ENCODE measurements around the gene ABCC4.
"Not testable (repeated sequence)": the region's sequence is repeated elsewhere in the genome, so short reads cannot be mapped to it uniquely, and the experiment has no call there.

The ABCC4 gene

DNA sequence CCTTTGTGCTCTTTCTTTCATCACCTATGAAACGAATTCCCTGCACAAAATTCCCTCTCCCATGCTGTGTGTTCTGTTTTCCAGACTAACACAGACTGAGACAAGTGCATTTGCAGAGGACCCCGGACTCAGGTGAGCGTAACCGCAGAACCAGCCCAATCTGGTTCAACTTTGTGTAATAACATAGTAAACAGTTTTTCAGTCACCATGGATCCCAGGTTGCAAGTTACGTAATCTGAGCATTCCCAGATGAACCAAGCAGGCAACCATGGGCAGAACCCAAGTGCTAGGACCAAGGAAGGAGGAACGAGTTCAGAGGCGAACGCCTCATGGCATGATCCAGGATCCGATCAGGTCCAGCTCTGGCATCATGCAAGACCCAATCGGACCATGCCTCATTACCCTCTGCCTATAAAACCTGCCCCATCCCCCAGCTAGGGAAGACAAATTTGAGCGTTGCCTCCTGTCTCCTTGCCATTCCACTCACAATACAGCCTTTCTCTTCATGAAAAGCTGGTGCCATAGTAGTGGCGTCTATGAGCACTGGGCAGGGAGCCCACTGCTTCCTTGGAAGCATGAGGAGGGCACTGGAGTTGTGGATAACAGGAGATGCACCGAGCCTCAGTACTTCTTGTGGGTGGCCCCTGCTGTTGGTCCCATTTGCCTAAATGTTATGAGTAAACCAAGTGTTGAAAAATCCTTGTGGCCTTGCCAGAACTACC is 107.6 kb downstream of the ABCC4 start:
- DNase-seq = no peak

DNA sequence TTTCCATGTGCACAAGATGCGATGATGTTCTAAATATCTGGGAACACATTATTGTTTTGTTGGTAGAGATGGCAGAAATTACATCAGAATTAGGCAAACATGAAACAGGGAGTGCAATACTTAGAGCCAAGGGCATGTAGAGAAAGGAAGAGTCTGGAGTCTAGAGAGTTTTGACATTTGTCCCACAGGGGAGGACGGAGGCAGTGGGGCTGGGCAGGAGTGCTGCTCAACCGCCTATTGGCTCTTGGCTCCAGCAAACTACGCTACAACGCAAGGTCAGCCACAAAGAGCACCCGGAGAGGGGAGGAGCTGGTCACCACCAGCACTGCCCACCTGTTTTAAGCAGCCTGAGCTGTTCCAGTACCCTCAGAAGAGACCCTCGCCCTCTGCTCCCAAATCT is 108.3 kb downstream of the ABCC4 start:
- no peak for DNase-seq

DNA sequence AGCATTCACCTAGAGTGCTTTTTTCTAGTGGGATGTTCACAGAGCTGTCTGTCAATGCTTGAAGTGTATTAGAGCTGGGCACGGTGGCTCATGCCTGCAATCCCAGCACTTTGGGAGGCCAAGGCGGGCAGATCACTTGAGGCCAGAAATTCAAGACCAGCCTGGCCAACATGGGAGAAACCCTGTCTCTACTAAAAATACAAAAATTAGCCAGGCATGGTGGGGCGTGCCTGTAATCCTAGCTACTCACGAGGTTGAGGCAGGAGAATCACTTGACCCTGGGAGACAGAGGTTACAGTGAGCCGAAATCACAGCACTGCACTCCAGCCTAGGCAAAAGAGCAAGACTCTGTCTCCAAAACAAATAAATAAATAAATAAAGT is 108.7 kb downstream of the ABCC4 start:
- not testable (repeated sequence) for DNase-seq

DNA sequence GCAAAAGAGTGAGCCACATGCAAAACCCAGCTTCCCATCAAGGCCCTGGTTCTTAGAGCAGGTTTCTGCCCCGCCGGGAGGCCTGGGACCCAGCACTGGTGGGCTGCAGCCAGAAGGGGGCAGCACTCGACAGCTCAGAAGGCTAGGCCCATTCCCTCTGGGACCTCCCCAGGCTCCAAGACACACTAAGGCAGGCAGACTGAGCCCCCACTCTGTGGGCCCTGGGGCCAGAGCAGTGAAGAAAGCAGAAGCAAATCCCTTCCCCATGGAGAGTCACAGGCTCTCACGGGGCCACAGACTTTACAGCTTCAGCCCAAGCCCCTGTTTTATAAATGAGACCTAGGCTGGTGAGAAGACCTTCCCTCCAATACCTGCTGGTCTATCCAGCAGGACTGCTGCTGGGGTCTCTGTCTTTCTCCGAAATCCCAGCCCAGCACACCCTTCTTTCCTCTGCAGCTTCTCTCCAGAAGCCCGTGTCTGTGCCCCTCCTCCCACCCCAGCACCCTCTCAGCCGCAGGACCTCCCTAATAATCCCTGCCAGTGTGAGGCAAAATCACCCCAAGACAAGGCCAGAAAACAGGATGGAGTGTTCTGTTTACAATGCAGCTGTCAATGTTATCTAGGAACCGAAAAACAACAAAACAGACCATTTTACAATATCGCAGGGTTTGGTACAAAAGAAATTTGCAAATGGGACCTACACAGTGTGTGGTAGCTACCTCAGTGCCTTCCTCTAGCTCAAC is 109.3 kb downstream of the ABCC4 start:
- peak; percentile 36 for DNase-seq

- DNase-seq = no peak
Measured at GRCh38 chr13:95188128-95188527, 113.1 kb downstream of the ABCC4 start.

- DNase-seq = peak; percentile 4
Measured at GRCh38 chr13:95185851-95186250, 115.4 kb downstream of the ABCC4 start.

GRCh38 chr13:95185311-95185710 is 115.9 kb downstream of the ABCC4 start:
- DNase-seq = no peak

GRCh38 chr13:95184317-95184716 is 116.9 kb downstream of the ABCC4 start:
- DNase-seq = no peak

GRCh38 chr13:95182570-95183265 is 118.5 kb downstream of the ABCC4 start:
- DNase-seq = no peak

DNA sequence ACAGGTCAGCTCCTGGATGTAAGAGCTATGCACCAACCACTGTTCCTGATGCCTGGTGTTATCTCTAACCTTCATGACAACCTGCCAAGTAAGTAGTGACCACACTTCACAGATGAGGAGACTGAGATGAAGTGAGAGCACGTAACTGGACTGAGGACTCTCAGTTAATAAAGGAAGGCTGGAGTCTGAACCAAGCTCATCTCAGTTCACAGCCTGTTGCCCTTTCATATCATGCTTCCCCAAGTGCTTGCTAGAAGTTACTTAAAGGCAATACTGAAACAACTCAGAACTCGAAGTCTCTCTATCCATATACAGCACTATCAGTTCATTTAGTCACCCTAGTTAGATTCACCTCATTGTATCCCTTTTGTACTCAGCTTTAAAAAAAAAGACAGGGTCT is 119.7 kb downstream of the ABCC4 start:
- no peak for DNase-seq

DNA sequence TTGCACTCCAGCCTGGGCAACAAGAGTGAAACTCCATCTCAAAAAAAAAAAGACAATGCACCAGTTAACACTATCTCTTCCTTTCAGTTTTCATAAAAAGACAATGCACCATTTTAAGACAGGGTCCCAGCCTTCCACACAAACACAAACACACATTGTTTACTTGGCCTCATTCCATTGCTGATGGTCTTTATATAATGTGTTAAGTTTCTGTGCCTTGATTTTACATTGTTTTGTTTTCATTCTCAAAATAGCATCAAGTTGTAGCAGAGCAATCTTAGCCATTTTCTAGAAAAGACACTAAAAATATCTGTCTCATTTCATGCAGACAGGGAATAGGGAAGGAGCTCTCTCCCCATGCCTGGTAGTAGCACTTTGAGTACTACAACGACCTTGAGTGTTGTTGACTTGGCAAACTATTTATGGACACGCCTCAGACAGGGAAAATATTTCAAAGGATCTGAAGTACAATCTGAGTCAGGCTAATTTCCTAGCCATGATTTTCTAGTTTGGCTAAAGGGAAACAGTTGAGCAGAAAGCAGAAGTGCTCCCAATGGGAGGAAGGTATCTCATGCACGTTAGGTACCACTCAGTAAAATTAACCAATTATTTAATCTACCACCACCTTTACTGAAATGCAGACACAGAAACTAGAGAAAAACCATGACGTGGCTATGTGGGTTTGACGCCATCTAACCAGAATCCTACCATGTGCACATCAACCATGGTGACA is 120.6 kb downstream of the ABCC4 start:
- DNase-seq = no peak

DNA sequence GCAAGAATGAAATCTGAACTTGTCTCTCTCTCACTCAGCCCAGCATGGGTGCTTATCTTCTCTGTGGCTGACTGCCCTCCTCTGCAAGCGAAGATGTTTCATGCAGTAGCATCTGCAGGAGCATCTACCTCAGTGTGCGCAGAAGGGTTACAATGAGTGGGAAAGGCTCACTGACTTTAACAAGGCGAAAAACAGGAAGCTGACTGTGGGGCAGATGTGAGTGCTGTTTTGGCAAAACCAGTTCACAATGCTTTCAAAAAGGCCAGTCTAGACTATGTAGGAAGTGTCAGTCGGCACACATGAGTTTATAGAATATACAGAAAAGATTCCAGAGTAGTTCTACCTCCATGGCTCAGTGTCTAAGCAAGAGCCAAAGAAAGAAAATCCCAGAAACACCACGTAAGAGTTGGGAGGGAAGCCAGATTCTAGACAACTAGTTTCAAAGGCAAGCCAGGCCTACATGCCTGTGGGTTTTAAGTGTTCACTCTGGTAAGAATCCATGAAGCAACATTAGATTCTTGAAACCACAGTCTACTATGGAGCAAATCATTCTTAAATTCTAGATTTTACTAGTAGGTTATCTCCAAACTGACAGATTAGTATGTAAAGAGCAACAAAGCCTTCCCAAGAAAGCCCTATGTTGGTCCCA is 124.5 kb downstream of the ABCC4 start:
- no peak for DNase-seq

DNA sequence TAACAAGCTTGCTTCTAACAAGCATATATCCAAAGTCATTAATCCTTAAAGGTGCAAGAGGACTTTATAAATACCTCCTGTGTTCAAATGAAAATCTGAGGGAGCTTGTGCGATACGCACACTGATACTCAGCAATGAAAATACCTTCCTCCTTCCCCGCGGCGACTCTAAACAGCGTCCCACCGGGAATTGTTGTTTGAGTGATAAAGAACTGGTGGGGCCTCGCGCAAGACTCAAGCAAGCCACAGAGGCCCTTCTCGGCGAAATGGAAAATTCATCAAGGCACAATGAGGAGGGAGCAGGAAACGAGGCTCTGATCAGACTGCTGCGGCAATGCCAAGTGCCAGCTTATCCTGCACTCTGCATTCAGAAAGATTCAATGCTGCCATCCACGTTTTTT is 126.7 kb downstream of the ABCC4 start:
- no peak for DNase-seq

- no peak for DNase-seq
Measured at GRCh38 chr13:95168191-95168590, 133.1 kb downstream of the ABCC4 start.

DNA sequence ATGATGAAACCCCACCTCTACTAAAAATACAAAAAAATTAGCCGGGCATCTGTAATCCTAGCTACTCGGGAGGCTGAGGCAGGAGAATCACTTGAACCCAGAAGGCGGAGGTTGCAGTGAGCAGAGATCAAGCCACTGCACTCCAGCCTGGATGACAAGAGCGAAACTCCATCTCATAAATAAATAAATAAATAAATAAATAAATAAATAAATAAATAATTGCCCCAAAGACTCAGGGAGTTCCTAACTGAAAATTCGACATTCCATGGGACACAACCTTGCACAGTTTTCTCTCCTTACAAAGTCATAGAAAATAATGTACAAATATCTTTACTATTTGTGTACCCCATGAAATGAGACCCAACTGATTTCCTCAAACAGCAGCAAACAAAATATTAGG is 134.2 kb downstream of the ABCC4 start:
- DNase-seq = not testable (repeated sequence)

DNA sequence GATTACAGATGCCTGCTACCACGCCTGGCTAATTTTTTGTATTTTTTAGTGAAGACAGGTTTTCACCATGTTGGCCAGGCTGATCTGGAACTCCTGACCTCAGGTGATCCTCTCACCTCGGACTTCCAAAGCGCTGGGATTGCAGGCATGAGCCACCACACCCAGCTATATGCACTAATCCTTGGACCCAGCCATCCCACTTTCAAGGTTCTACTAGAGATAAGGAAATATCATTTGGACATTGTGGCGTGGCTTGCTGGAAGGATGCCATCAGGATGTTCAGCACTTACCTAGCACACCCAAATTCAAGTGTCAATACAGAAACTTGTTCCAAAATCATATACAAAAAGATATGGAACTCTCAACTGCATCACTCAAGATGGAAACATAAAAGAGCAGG is 136.4 kb downstream of the ABCC4 start:
- DNase-seq = no peak

GRCh38 chr13:95160112-95160906 is 140.9 kb downstream of the ABCC4 start:
- DNase-seq = no peak

- DNase-seq = no peak
Measured at GRCh38 chr13:95159458-95159857, 141.8 kb downstream of the ABCC4 start.

DNA sequence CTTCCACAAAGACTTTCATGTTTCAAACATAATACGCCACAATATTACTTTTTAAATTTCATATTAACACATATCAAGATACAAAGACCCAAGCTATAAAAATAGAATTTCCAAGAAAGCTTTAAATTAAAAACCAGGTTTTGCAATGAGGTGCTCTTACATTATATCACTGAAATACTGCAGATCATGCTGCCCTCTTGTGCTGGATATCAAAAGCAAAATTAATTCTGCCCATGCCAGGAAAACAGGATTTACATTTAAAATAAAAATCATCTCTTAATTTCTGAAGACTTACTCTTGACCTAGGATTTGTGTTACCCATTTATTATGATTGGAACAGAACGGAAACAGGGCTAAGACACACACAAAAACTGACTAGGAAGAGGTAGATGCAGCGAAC is 145.0 kb downstream of the ABCC4 start:
- DNase-seq = no peak

DNA sequence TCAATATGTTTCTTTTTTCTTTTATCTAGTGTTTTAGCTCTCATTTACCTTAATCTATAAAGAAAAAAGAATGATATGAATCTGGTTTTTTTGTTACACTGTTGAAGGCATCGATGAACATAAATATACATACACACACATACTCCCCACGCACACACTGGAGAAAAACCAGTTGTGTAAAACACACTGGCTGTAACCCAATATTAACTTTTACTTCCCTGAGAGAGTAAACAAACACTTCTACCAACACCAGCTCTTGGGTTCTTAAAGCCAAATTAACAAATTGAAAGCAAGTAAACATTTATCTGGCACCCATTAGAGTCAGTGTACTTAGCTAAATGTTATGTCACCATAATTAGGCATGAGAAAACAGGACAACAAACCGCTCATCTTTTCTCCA is 145.7 kb downstream of the ABCC4 start:
- DNase-seq = no peak

- DNase-seq = no peak
Measured at GRCh38 chr13:95155093-95155492, 146.2 kb downstream of the ABCC4 start.

DNA sequence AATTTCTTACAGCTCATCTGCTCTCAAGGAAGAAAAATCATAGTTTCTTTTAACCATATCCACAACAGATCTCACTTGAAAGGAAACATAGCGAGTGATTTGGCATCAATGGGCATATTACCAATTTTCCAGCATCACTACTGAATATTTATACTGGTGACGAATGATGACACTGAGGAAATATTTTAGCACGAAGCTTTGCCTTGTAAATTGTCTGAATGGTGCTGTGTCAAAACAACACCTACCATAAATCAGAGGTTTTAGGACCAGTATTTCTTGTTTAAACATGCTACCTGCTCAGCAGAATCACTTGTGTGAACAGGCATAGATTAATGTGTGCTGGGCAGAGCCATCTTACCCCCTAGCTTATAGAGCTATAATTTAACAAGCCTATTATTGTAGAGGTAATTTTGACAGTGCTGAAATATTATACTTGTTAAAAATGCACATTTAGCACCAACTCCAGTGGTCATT is 146.8 kb downstream of the ABCC4 start:
- DNase-seq = no peak

All from stimulated activated naive CD4-positive, alpha-beta T cell treated with Interleukin-2 at 50 U/mL for 16 hours (primary cell).